HG03039 (cell line): Measurements from ENCODE around the gene CAPN9.

ENCODE experiments used
- ATAC-seq: cut with Tn5 transposase; IDR thresholded peaks from one replicate; pipeline ENCODE4 v1.9.1; 2021; ENCODE audit warnings: mild to moderate bottlenecking, moderate library complexity; ENCODE audit not compliant: unreplicated experiment

CAPN9 gene

DNA sequence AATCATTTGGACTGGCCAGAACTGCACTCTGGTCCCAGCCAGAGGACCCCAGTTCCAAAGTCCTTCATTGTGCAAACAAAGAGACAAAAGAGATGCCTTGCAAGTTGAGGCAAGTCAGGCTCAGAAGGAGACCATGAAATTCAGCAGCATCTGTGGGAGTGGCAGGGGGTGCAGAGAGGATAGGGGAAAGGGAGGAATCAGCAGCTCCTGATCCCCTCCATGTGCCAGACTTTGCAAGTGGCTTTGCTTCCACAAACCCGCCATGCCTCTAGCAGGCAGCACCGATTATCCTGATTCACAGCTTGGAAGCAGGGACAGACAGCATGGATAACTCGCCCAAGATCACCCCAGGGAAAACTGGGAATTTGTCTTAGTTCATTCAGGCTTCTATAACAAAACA, 2.1 kb upstream of the CAPN9 start:
- no peak for ATAC-seq

GRCh38 chr1:230746617-230747016, 571 bp upstream of the CAPN9 start:
- no peak for ATAC-seq

DNA sequence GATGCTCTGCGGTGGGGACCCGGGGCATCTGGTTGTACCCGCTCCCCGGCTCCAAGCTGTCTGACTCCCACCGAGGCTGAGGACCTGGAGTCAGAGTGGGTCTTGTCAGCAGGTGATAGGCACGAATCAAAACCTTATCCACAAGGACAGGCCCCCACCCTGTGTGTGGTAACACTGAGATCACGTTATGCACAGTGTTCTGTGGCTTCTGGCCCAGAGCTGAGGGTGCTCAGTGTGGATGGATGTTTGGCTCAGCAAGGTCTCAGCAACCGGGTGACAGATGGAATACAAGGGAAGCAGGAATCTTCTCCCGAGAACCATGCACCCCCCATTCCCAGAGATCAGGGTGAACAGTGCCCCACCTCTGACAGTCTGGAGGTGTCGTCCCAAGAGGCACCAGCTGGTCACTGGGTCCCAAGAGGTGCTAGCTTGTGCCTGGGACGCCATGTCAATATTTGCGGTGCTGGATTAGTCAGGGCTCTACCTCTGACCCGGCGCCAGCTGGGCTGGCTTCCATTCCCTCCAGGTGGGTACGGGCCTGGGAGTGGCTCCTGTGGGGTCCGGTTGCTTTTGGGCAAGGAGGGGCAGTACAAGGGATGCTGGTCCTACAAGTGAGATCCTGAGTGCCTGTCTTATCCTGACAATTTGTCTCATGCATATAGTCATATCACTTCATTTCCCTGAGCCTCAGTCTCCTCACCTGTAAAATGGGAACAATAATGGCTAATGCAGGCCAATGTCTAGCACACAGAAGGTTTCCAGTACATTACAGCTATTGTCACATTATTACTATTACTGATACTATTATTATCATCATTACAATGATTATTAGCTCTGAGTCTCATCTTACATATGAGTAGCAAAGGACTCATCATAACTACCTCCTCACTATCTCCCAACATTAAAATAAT, 957 bp downstream of the CAPN9 start:
- ATAC-seq: no peak

DNA sequence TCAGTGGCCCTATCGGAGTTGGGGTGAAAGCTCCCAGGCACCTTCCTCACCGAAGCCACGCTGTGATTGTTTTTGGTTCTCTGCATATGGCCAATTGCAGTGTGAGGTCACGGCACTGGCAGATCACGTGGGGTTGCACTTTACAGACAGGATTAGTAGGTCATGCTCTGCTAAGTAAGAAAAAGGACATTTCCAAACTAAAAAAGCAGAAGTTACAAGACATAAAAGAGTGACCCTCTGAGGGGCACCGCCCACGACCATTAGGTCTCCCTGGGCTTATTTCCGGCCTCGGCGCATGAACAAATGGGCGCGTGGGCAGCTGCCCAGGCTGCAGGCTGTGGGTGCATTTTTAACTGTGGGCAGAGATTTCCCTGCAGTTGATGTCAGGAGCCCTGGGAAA, 2.0 kb downstream of the CAPN9 start:
- no peak for ATAC-seq

GRCh38 chr1:230749635-230750034, 2.4 kb downstream of the CAPN9 start:
- no peak for ATAC-seq

GRCh38 chr1:230750576-230750975, 3.4 kb downstream of the CAPN9 start:
- no peak for ATAC-seq

DNA sequence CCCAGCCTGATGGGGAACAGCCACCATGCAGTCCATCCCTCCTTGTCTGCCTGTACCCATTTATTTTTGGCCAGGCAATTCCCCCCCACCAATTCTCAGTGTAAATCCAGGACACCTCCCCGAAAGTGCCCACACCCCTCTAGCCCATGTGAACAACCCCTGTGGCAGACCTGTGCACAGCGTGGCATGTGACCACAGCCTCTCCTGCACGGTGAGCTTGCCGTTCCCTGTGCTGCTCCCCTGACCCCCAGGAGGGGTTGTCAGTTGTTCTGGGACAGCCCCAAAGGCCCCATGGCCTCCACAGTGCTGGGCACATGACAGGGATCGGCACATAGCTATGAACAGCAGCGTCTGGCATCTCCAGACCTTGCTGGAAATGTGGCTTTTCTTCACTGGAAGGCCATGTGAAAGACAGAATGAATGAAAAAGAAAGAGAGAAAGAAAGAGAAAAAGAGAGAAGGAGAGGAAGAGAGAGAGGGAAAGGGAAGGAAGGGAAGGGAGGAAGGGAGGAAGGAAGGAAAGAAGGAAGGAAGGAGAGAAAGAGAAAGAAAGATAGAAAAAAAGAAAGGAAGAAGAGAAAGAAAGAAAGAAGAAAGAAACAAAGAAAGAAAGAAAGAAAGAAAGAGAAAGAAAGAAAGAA, 3.9 kb downstream of the CAPN9 start:
- ATAC-seq: no peak

GRCh38 chr1:230752407-230752806, 5.2 kb downstream of the CAPN9 start:
- ATAC-seq: no peak

- ATAC-seq: no peak
Measured at GRCh38 chr1:230753191-230753585, 6.0 kb downstream of the CAPN9 start.

DNA sequence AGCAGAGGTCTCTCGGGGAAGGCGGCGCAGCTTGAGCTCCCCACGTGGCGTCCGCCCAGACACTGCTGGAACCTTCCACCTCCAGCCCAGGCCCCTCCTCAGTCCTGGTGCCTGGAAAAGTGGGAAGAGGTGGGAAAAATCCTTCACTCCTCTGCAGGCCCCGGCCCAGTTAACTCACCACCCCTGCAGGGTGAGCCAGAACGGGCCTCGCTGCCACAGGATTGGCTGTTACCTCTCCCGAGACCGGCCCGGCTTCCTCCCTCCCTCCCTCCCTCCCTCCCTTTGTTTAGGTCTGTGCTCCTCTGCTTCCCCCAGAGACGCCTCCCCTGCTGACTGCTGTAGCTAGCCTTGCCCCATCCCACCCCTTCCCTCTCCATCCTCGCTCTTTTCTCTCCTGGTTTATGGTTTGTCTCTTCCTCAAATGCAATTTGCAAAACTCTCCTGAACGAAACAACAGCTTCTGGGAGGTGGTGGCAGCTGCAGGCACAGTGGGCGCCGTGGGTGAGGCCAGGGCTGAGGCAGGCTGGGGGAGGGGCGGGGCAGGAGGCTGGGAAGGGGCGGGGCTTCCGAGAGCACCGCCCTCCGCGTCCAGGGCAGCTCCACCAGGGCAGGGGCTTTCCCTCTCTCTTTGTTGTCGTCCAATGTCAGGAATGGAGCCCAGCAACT, 6.5 kb downstream of the CAPN9 start:
- no peak for ATAC-seq

- no peak for ATAC-seq
Measured at GRCh38 chr1:230754796-230755195, 7.6 kb downstream of the CAPN9 start.

GRCh38 chr1:230757856-230758708, 10.9 kb downstream of the CAPN9 start:
- ATAC-seq: no peak

- no peak for ATAC-seq
Measured at GRCh38 chr1:230758709-230759368, 11.7 kb downstream of the CAPN9 start.

DNA sequence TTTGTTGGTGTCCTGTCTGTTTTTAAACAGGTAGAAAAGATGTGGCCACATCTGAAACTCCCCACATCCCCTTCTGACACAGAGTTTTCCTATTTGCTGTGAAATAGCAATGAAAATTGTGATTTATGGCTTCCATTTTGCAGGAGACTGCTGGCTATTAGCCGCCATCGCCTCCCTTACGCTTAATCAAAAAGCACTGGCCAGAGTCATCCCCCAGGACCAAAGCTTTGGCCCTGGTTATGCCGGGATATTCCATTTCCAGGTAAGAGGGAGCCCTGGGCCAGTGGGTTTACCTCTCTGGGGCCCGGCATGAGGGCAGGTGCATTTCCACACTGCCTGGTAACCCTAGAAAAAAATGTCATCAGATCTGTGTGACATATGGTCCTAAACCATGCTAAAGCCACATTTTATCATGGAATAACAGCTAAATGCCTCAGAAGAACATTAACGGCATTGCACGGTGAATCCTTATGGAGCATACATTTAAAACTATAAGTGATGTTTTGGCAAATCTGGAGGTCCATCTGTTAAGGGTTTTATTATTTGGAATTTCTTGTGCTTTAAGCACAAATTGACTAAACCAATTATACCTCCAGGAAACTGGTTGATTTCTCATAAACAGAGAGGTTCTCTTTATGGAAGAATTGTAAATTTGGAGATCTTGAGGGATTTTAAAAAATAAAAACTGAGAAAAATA, 12.3 kb downstream of the CAPN9 start:
- ATAC-seq: no peak

DNA sequence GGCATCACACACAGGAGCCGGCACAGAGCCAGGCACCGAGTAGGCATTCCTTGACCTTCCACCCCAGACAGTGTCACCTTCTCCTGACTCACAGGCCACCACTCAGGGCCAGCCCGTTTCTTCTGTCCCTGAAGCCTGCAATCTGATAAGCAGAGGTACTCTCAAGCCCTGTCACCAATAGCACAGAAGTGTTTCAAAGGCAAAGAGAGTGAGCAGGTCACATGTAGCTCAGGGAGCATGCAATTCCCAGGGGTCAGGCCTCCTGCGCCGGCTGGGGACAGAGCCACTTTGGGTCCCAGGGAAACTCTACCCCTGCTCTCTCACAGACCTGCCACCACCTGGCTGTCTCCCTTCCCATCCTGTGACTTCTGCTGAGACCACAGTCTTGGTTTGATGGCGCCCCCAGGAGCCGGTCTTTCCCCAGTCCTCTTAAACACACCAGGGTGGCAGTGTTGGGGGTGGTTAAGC, 13.2 kb downstream of the CAPN9 start:
- ATAC-seq: no peak

- no peak for ATAC-seq
Measured at GRCh38 chr1:230761443-230762167, 14.4 kb downstream of the CAPN9 start.

GRCh38 chr1:230763927-230764591, 16.9 kb downstream of the CAPN9 start:
- ATAC-seq: no peak

DNA sequence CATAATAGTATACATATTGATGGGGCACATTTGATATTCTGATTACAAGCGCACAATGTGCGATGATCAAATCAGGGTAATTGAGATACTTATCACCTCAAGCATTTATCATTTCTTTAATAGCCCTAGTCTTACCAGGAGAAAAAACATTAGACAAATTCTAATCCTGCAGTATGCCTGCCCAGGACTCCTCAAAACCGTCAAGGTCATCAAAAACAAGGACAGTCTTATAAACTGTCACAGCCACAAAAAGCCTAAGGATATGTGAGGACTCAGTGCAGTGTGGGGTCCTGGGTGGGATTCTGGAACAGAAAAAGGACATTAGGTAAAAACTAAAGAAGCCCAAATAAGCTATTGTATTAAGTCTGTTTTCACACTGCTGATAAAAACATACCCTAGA, 19.1 kb downstream of the CAPN9 start:
- no peak for ATAC-seq
